Measurements from ENCODE around the gene SH3RF3. TPM values are rescaled to one million over a fixed set of nuclear protein-coding genes. Genes with fewer than 3 reads are reported as not detected.

Gene SH3RF3
- total and polyA plus RNA-seq, 5 donors: 5.7 to 8.8 (median 8.1) TPM

GRCh38 chr2:109129356-109129920 lies 433 bp downstream of the SH3RF3 start:
- ATAC-seq (peak; percentile 61 to 67), DNase-seq (peak; percentile 50 to 85 (median 75))
- Histone ChIP-seq H3K27me3 (ENCODE audit: control insufficient read depth, insufficient read depth) (no peaks in the 10 kb centered on the region), H3K4me1 (ENCODE audit: control insufficient read depth, insufficient read depth, low read length) (no peaks in the 10 kb centered on the region), H3K4me3 (ENCODE audit: low read length) (peak overlapping the region; percentile 68), H3K27ac (ENCODE audit: low read length) (no peak overlapping the region), H3K9me3 (ENCODE audit: control insufficient read depth, low read length) (no peaks in the 10 kb centered on the region)
- intact Hi-C loops (cut with DNase I): loop anchor here in 3 of 4 donors (2.0 to 5.0 kb wide), 3 partner anchors 368 to 383 kb away; no protein-coding TSS in a partner anchor
- 1% methylated on average over 70 of the region's 70 CpGs for WGBS

- H3K27me3 ChIP-seq (ENCODE audit: control insufficient read depth, insufficient read depth): no peaks in the 10 kb centered on the region
- H3K9me3 ChIP-seq (ENCODE audit: control insufficient read depth, low read length): no peaks in the 10 kb centered on the region
- no peaks in the 10 kb centered on the region for H3K4me1 ChIP-seq (ENCODE audit: control insufficient read depth, insufficient read depth, low read length)
- peak; percentile 28 to 69 (median 69) for DNase-seq
- intact Hi-C loops (cut with DNase I): loop anchor here (2.0 to 10.0 kb wide), 4 partner anchors 125 to 382 kb away; no protein-coding TSS in a partner anchor
- peak in 1 of 2 donors; percentile 4 for ATAC-seq
- peak overlapping the region; percentile 68 for H3K4me3 ChIP-seq (ENCODE audit: low read length)
- H3K27ac ChIP-seq (ENCODE audit: low read length): peak overlapping the region; percentile 4
- 14% methylated on average over 55 of the region's 56 CpGs for WGBS
Observed at GRCh38 chr2:109129921-109130722, 1.1 kb downstream of the SH3RF3 start.

- peak overlapping the region; percentile 68 for H3K4me3 ChIP-seq (ENCODE audit: low read length)
- DNase-seq: no peak
- no peaks in the 10 kb centered on the region for H3K9me3 ChIP-seq (ENCODE audit: control insufficient read depth, low read length)
- WGBS: 55% methylated on average over 5 of the region's 5 CpGs
- intact Hi-C loops (cut with DNase I): loop anchor here in 1 of 4 donors (10.0 kb wide), 1 partner anchor 124 kb away; no protein-coding TSS in a partner anchor
- no peak overlapping the region for H3K27ac ChIP-seq (ENCODE audit: low read length)
- H3K27me3 ChIP-seq (ENCODE audit: control insufficient read depth, insufficient read depth): no peaks in the 10 kb centered on the region
- ATAC-seq: no peak
- peaks cover 3% of the 10 kb centered on the region for H3K4me1 ChIP-seq (ENCODE audit: control insufficient read depth, insufficient read depth, low read length)
Observed at GRCh38 chr2:109130723-109130995, 1.7 kb downstream of the SH3RF3 start.

- Histone ChIP-seq H3K27me3 (ENCODE audit: control insufficient read depth, insufficient read depth) (no peaks in the 10 kb centered on the region), H3K27ac (ENCODE audit: low read length) (no peak overlapping the region), H3K4me1 (ENCODE audit: control insufficient read depth, insufficient read depth, low read length) (peaks cover 3% of the 10 kb centered on the region), H3K4me3 (ENCODE audit: low read length) (no peak overlapping the region), H3K9me3 (ENCODE audit: control insufficient read depth, low read length) (no peaks in the 10 kb centered on the region)
- DNase-seq (no peak), ATAC-seq (no peak)
- intact Hi-C loops (cut with DNase I): loop anchor here in 1 of 4 donors (10.0 kb wide), 1 partner anchor 123 kb away; no protein-coding TSS in a partner anchor
- 84% methylated on average over 4 of the region's 4 CpGs for WGBS
Observed at GRCh38 chr2:109131777-109132176, 2.8 kb downstream of the SH3RF3 start.

GRCh38 chr2:109132626-109133025 lies 3.6 kb downstream of the SH3RF3 start:
- Histone ChIP-seq H3K9me3 (ENCODE audit: control insufficient read depth, low read length) (no peaks in the 10 kb centered on the region), H3K27me3 (ENCODE audit: control insufficient read depth, insufficient read depth) (no peaks in the 10 kb centered on the region), H3K27ac (ENCODE audit: low read length) (no peak overlapping the region), H3K4me3 (ENCODE audit: low read length) (no peak overlapping the region), H3K4me1 (ENCODE audit: control insufficient read depth, insufficient read depth, low read length) (peaks cover 3% of the 10 kb centered on the region)
- no peak for DNase-seq
- intact Hi-C loops (cut with DNase I): loop anchor here in 1 of 4 donors (10.0 kb wide), 1 partner anchor 122 kb away; no protein-coding TSS in a partner anchor
- ATAC-seq: no peak

GRCh38 chr2:109133746-109134145 lies 4.7 kb downstream of the SH3RF3 start:
- H3K4me1 ChIP-seq (ENCODE audit: control insufficient read depth, insufficient read depth, low read length): peaks cover 3% of the 10 kb centered on the region
- H3K27ac ChIP-seq (ENCODE audit: low read length): no peak overlapping the region
- DNase-seq (no peak), ATAC-seq (no peak)
- WGBS: 83% methylated on average over 3 of the region's 3 CpGs
- intact Hi-C loops (cut with DNase I): loop anchor here in 1 of 4 donors (10.0 kb wide), 1 partner anchor 121 kb away; no protein-coding TSS in a partner anchor
- no peaks in the 10 kb centered on the region for H3K27me3 ChIP-seq (ENCODE audit: control insufficient read depth, insufficient read depth)
- no peaks in the 10 kb centered on the region for H3K9me3 ChIP-seq (ENCODE audit: control insufficient read depth, low read length)
- no peak overlapping the region for H3K4me3 ChIP-seq (ENCODE audit: low read length)

- ATAC-seq: no peak
- H3K4me1 ChIP-seq (ENCODE audit: control insufficient read depth, insufficient read depth, low read length): peaks cover 3% of the 10 kb centered on the region
- H3K27me3 ChIP-seq (ENCODE audit: control insufficient read depth, insufficient read depth): no peaks in the 10 kb centered on the region
- DNase-seq: no peak
- H3K27ac ChIP-seq (ENCODE audit: low read length): no peak overlapping the region
- no peak overlapping the region for H3K4me3 ChIP-seq (ENCODE audit: low read length)
- H3K9me3 ChIP-seq (ENCODE audit: control insufficient read depth, low read length): no peaks in the 10 kb centered on the region
- intact Hi-C loops (cut with DNase I): loop anchor here in 1 of 4 donors (10.0 kb wide), 1 partner anchor 120 kb away; no protein-coding TSS in a partner anchor
- 82% methylated on average over 8 of the region's 8 CpGs for WGBS
Observed at GRCh38 chr2:109134741-109135358, 5.8 kb downstream of the SH3RF3 start.

- H3K27me3 ChIP-seq (ENCODE audit: control insufficient read depth, insufficient read depth): no peaks in the 10 kb centered on the region
- intact Hi-C loops (cut with DNase I): loop anchor here in 1 of 4 donors (10.0 kb wide), 1 partner anchor 119 kb away; no protein-coding TSS in a partner anchor
- DNase-seq (no peak), ATAC-seq (peak in 1 of 2 donors; percentile 45)
- H3K4me1 ChIP-seq (ENCODE audit: control insufficient read depth, insufficient read depth, low read length): peaks cover 3% of the 10 kb centered on the region
- no peak overlapping the region for H3K27ac ChIP-seq (ENCODE audit: low read length)
- no peak overlapping the region for H3K4me3 ChIP-seq (ENCODE audit: low read length)
- no peaks in the 10 kb centered on the region for H3K9me3 ChIP-seq (ENCODE audit: control insufficient read depth, low read length)
- WGBS: 49% methylated on average over 17 of the region's 17 CpGs
Observed at GRCh38 chr2:109135359-109136197, 6.6 kb downstream of the SH3RF3 start.

- DNase-seq: no peak
- no peaks in the 10 kb centered on the region for H3K9me3 ChIP-seq (ENCODE audit: control insufficient read depth, low read length)
- peaks cover 3% of the 10 kb centered on the region for H3K4me1 ChIP-seq (ENCODE audit: control insufficient read depth, insufficient read depth, low read length)
- ATAC-seq: no peak
- no peak overlapping the region for H3K27ac ChIP-seq (ENCODE audit: low read length)
- WGBS: 95% methylated on average over 7 of the region's 7 CpGs
- H3K27me3 ChIP-seq (ENCODE audit: control insufficient read depth, insufficient read depth): no peaks in the 10 kb centered on the region
- intact Hi-C loops (cut with DNase I): loop anchor here in 1 of 4 donors (10.0 kb wide), 1 partner anchor 118 kb away; no protein-coding TSS in a partner anchor
- H3K4me3 ChIP-seq (ENCODE audit: low read length): no peak overlapping the region
Observed at GRCh38 chr2:109136542-109136941, 7.5 kb downstream of the SH3RF3 start.

GRCh38 chr2:109137616-109138015 lies 8.6 kb downstream of the SH3RF3 start:
- H3K27me3 ChIP-seq (ENCODE audit: control insufficient read depth, insufficient read depth): no peaks in the 10 kb centered on the region
- intact Hi-C loops (cut with DNase I): loop anchor here in 1 of 4 donors (10.0 kb wide), 1 partner anchor 117 kb away; no protein-coding TSS in a partner anchor
- no peaks in the 10 kb centered on the region for H3K9me3 ChIP-seq (ENCODE audit: control insufficient read depth, low read length)
- WGBS: 91% methylated on average over 6 of the region's 6 CpGs
- H3K4me3 ChIP-seq (ENCODE audit: low read length): no peak overlapping the region
- ATAC-seq (no peak), DNase-seq (no peak)
- H3K27ac ChIP-seq (ENCODE audit: low read length): no peak overlapping the region
- peaks cover 3% of the 10 kb centered on the region for H3K4me1 ChIP-seq (ENCODE audit: control insufficient read depth, insufficient read depth, low read length)
